ENCODE data around the gene CEP152. TPM values are rescaled to one million over a fixed set of nuclear protein-coding genes. Genes with fewer than 3 reads are reported as not detected.
"Not testable (repeated sequence)": the region's sequence is repeated elsewhere in the genome, so short reads cannot be mapped to it uniquely, and the experiment has no call there.

The CEP152 gene
- total RNA-seq, 6 experiments from 2014 or later: 0.93 to 40.3 (median 2.0) TPM

DNA sequence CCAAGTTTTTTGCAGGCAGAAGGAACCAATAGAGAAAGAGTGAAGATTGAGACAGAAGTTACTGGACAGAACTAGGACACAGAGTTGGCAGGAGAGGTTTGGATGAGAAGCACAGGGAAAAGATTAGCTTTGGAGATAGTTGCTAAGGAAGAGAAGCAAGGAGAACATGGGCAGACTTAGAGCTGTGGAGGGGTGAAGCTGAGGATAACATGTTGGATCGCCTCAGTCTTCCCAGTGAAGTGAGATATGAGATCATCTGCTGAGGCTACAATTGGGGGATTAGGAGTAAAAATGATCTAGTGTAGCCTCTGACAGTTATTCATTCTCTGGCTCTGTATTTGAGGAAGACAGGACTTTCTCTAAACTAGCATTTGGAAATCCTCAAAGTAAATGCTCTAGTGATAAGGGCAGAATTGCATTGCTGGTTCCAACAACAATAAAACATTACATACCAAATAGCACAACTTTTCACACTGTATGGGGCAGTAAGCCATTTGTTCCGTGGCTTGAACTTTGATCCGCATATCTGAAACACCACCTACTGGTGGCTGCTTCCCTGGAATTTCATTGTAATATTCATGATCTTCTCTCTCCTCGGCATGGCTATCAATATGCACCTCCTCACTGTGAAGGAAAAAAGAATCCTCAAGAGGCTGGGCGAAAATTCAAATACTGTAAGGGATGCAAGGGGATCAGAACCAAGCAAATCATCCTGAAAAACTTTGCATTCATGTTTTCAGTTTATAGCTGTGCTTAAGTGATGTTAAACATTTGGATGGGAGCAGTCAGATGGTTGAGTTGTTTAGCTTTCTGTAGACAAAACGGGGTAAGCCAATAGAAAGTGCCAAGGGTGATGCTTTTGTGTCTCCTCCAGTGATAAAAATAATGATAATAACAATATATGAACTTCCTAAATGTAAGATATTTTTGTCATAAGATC, 44.9 kb upstream of the CEP152 start:
- no peak overlapping the region for H3K4me3 ChIP-seq
- no peak for DNase-seq
- peaks cover 0 to 9% (median 2%) of the 10 kb centered on the region in 4 donors for H3K4me1 ChIP-seq
- 13% methylated on average over 6 of the region's 6 CpGs for WGBS (ENCODE audit: insufficient coverage, low coverage, low lambda C conversion rate, missing lambda C conversion rate)
- H3K9me3 ChIP-seq: no peaks in the 10 kb centered on the region
- H3K27me3 ChIP-seq: no peaks in the 10 kb centered on the region
- H3K36me3 ChIP-seq: no peaks in the 10 kb centered on the region
- no peak overlapping the region for H3K27ac ChIP-seq
- intact Hi-C loops (cut with DNase I): no loop called here
- peak; percentile 88 to 98 (median 94) for ATAC-seq
- no peak for TF ChIP-seq POLR2A (IDR thresholded peaks at IDR 0.05)
- TF ChIP-seq, protein P1, sequence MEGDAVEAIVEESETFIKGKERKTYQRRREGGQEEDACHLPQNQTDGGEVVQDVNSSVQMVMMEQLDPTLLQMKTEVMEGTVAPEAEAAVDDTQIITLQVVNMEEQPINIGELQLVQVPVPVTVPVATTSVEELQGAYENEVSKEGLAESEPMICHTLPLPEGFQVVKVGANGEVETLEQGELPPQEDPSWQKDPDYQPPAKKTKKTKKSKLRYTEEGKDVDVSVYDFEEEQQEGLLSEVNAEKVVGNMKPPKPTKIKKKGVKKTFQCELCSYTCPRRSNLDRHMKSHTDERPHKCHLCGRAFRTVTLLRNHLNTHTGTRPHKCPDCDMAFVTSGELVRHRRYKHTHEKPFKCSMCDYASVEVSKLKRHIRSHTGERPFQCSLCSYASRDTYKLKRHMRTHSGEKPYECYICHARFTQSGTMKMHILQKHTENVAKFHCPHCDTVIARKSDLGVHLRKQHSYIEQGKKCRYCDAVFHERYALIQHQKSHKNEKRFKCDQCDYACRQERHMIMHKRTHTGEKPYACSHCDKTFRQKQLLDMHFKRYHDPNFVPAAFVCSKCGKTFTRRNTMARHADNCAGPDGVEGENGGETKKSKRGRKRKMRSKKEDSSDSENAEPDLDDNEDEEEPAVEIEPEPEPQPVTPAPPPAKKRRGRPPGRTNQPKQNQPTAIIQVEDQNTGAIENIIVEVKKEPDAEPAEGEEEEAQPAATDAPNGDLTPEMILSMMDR (IDR thresholded peaks at IDR 0.05): peak; percentile 53 to 64 (median 61)

DNA sequence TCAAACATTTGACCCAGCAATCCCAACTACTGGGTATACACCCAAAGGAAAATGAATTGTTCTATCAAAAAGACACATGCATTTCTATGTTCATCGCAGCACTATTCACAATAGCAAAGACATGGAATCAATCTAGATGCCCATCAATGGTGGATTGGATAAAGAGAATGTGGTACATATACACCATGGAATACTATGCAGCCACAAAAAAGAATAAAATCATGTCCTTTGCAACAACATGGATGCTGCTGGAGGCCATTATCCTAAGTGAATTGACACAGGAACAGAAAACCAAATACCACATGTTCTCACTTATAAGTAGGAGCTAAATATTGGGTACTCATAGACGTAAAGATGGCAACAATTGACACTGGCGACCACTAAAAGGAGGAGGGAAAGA, 43.6 kb upstream of the CEP152 start:
- intact Hi-C loops (cut with DNase I); H3K9me3 ChIP-seq; H3K27me3 ChIP-seq; H3K4me3 ChIP-seq; ATAC-seq; H3K4me1 ChIP-seq; DNase-seq; H3K36me3 ChIP-seq; H3K27ac ChIP-seq: not testable (repeated sequence)
- WGBS (ENCODE audit: insufficient coverage, low coverage, low lambda C conversion rate, missing lambda C conversion rate): 96% methylated on average over 3 of the region's 3 CpGs

DNA sequence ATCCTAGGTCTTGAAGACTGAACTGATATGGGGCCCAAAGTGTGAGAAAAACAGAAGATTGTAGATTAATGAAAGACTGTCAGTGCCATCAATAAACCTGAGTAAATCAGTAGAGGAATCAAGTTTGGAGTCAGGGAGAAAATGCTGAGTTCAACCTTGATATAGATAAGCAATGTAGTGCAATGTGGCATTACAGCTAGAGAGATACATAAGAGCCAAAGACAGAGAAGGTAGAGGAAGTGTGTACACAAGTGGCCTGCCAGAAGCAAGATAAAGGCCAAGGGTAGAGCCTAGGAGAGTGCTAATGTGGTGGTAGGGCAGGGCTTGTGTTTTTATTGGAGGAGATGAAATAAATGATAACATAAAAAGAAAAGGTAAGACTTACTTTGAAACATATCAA, 41.1 kb upstream of the CEP152 start:
- no peaks in the 10 kb centered on the region for H3K36me3 ChIP-seq
- no peaks in the 10 kb centered on the region for H3K27me3 ChIP-seq
- no peak for ATAC-seq
- peaks cover 0 to 9% (median 2%) of the 10 kb centered on the region in 4 donors for H3K4me1 ChIP-seq
- H3K4me3 ChIP-seq: no peak overlapping the region
- H3K9me3 ChIP-seq: no peaks in the 10 kb centered on the region
- TF ChIP-seq, protein P1 (IDR thresholded peaks at IDR 0.05): no peak
- TF ChIP-seq POLR2A (IDR thresholded peaks at IDR 0.05): no peak
- intact Hi-C loops (cut with DNase I): no loop called here
- DNase-seq: no peak
- no peak overlapping the region for H3K27ac ChIP-seq

DNA sequence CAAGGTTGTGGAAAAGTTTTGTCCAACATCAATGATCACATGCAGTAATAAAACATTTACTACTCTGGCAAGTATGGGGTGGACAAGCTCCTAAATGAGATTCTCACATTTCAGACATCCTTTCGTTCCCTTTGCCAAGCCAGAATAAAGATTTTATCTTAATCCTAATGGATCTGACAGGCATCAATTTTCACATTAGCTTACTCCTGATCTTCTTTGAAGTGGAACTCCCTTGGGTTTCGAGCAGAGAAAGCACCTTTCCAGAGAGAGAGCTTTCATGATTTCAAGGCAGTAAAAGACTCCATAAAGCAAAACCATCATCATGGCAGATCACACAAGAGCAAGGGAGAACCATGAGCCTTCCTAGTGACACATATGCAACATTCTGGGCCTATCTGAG, 39.8 kb upstream of the CEP152 start:
- TF ChIP-seq, protein P1 (IDR thresholded peaks at IDR 0.05): no peak
- TF ChIP-seq POLR2A (IDR thresholded peaks at IDR 0.05): no peak
- Histone ChIP-seq H3K36me3 (no peaks in the 10 kb centered on the region), H3K27me3 (no peaks in the 10 kb centered on the region), H3K4me1 (peaks cover 0 to 3% (median 1%) of the 10 kb centered on the region in 4 donors), H3K27ac (no peak overlapping the region), H3K9me3 (no peaks in the 10 kb centered on the region), H3K4me3 (no peak overlapping the region)
- ATAC-seq (no peak), DNase-seq (no peak)
- intact Hi-C loops (cut with DNase I): no loop called here
- 80% methylated on average over 2 of the region's 2 CpGs for WGBS (ENCODE audit: insufficient coverage, low coverage, low lambda C conversion rate, missing lambda C conversion rate)

DNA sequence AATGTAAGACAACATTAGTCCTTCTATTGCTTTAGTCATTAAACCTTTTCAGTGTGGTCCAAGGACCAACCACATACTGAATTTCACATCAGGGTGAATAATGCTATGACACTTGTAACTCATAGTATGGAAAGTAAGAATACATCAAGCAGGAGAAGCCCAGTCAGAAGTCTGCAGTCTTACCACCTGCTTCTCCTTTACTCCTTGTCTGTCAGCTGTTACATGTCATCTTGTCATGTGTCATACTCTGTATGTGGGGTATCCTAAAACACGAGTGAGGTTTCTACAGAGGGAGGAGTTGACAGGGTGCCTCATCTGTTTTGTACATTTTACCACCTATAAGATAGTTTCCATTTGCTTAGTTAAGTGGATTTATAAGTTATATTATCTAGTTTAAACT, 34.3 kb upstream of the CEP152 start:
- intact Hi-C loops (cut with DNase I): no loop called here
- H3K4me3 ChIP-seq: no peak overlapping the region
- no peaks in the 10 kb centered on the region for H3K36me3 ChIP-seq

More for the DNA sequence above, 34.3 kb upstream of the CEP152 start:
- 80% methylated on average over 1 of the region's 1 CpG for WGBS (ENCODE audit: insufficient coverage, low coverage, low lambda C conversion rate, missing lambda C conversion rate)
- no peaks in the 10 kb centered on the region for H3K4me1 ChIP-seq
- DNase-seq: no peak
- H3K9me3 ChIP-seq: no peaks in the 10 kb centered on the region
- H3K27me3 ChIP-seq: no peaks in the 10 kb centered on the region
- TF ChIP-seq, protein P1 (IDR thresholded peaks at IDR 0.05): no peak
- no peak for TF ChIP-seq POLR2A (IDR thresholded peaks at IDR 0.05)
- no peak overlapping the region for H3K27ac ChIP-seq
- ATAC-seq: no peak

Measured in right lobe of liver (tissue), 6 donors.